Liver (tissue), 9 donors: ENCODE data around the gene CAPG. TPM values are rescaled to one million over a fixed set of nuclear protein-coding genes. Genes with fewer than 3 reads are reported as not detected.

Experiments used
- DNase-seq: peaks from one replicate; pipeline ENCODE4 v3.0.0-alpha.2; 2017; ENCODE audit warnings: low spot score
- H3K27ac ChIP-seq, 2 donors: one replicate each; pipeline ENCODE4 v1.7.0; 2013; ENCODE audit warnings: inconsistent platforms in 2 of 2, low read length in 2 of 2, control low read depth in 1 of 2, low read depth in 1 of 2, mild to moderate bottlenecking in 1 of 2
- H3K27me3 ChIP-seq, 4 donors: one replicate each; pipeline versions ENCODE4 v1.6.1 to v1.7.0; 2013; ENCODE audit warnings: low read length in 3 of 4, inconsistent platforms in 1 of 4, mild to moderate bottlenecking in 1 of 4, moderate library complexity in 1 of 4; ENCODE audit not compliant: control insufficient read depth in 4 of 4, insufficient read depth in 4 of 4
- H3K36me3 ChIP-seq, 4 donors: one replicate each; pipeline versions ENCODE4 v1.6.1 to v1.7.0; 2013; ENCODE audit warnings: low read length in 3 of 4, mild to moderate bottlenecking in 3 of 4, low read depth in 1 of 4, moderate library complexity in 1 of 4; ENCODE audit not compliant: control insufficient read depth in 4 of 4, insufficient read depth in 3 of 4
- H3K4me1 ChIP-seq, 4 donors: one replicate each; pipeline versions ENCODE4 v1.6.1 to v1.7.0; 2013; ENCODE audit warnings: low read length in 3 of 4, mild to moderate bottlenecking in 3 of 4, moderate library complexity in 1 of 4; ENCODE audit not compliant: control insufficient read depth in 4 of 4, insufficient read depth in 4 of 4
- H3K4me3 ChIP-seq, 3 donors: one replicate each; pipeline versions ENCODE4 v1.6.1 to v1.7.0; 2013; ENCODE audit warnings: low read length in 3 of 3, control low read depth in 1 of 3, low read depth in 1 of 3, mild to moderate bottlenecking in 1 of 3
- H3K9ac ChIP-seq, 2 donors: one replicate each; pipeline ENCODE4 v1.7.0; 2013; ENCODE audit warnings: low read length in 2 of 2, mild to moderate bottlenecking in 2 of 2, moderate library complexity in 2 of 2, control low read depth in 1 of 2, low read depth in 1 of 2
- H3K9me3 ChIP-seq, 4 donors: one replicate each; pipeline versions ENCODE4 v1.6.1 to v1.7.0; 2013; ENCODE audit warnings: low read length in 3 of 4; ENCODE audit not compliant: control insufficient read depth in 4 of 4
- EGR1 ChIP-seq, 2 donors: IDR thresholded peaks; 2 replicates each; pipeline ENCODE4 v1.6.1; 2016 to 2018; ENCODE audit warnings: antibody characterized with exemption in 2 of 2, low read depth in 2 of 2
- FOXA2 ChIP-seq: IDR thresholded peaks from 2 replicates; pipeline ENCODE4 v1.6.1; 2016; ENCODE audit warnings: antibody characterized with exemption
- GABPA ChIP-seq, 2 donors: IDR thresholded peaks in 1 of 2; conservative IDR thresholded peaks in 1 of 2; 2 replicates each; pipeline ENCODE4 v1.6.1; 2016; ENCODE audit warnings: antibody characterized with exemption in 2 of 2, mild to moderate bottlenecking in 1 of 2, moderate library complexity in 1 of 2
- HNF4A ChIP-seq, 2 donors: conservative IDR thresholded peaks; 2 replicates each; pipeline ENCODE4 v1.6.1; 2016; ENCODE audit warnings: antibody characterized with exemption in 2 of 2, mild to moderate bottlenecking in 2 of 2
- HNF4G ChIP-seq: IDR thresholded peaks from 2 replicates; pipeline ENCODE4 v1.6.1; 2016; ENCODE audit warnings: antibody characterized with exemption
- JUND ChIP-seq, 2 donors: IDR thresholded peaks; 2 replicates each; pipeline ENCODE4 v1.6.1; 2016; ENCODE audit warnings: antibody characterized with exemption in 2 of 2
- NR2F2 ChIP-seq: IDR thresholded peaks from 2 replicates; pipeline ENCODE4 v1.6.1; 2016; ENCODE audit warnings: antibody characterized with exemption
- RAD21 ChIP-seq, 2 donors: IDR thresholded peaks; 2 replicates each; pipeline ENCODE4 v1.6.1; 2016; ENCODE audit warnings: antibody characterized with exemption in 2 of 2, mild to moderate bottlenecking in 2 of 2
- REST ChIP-seq: IDR thresholded peaks from 2 replicates; pipeline ENCODE4 v1.6.1; 2016; ENCODE audit warnings: antibody characterized with exemption, mild to moderate bottlenecking
- SP1 ChIP-seq: IDR thresholded peaks from 2 replicates; pipeline ENCODE4 v1.6.1; 2018; ENCODE audit warnings: antibody characterized with exemption, mild to moderate bottlenecking
- TAF1 ChIP-seq: conservative IDR thresholded peaks from 2 replicates; pipeline ENCODE4 v1.6.1; 2016; ENCODE audit warnings: antibody characterized with exemption, mild to moderate bottlenecking
- WGBS: extraction: QIAGEN DNeasy Blood & Tissue Kit; methylation state at CpG from one replicate; pipeline ENCODE4 v1.1.7; 2013; 5-methylcytosine and 5-hydroxymethylcytosine counted together
- polyA plus RNA-seq, 2 donors: library from polyadenylated mRNA; stranded (reverse) in 1 of 2; unstranded in 1 of 2; fragments of 200-250 nt in 1 of 2; fragments of >200 nt in 1 of 2; fragmentation: Nextera tagmentation in 1 of 2; extraction: Ambion mirVana in 1 of 2; gene quantifications; one replicate each; pipeline versions ENCODE4 v1.2.1 to v1.2.3, GENCODE V29; 2013 to 2015
- total RNA-seq, 2 donors: library from RNA; depleted of rRNA; stranded (reverse); fragments of >200 nt; gene quantifications; one replicate each; pipeline ENCODE4 v1.2.3, GENCODE V29; 2014
- TF ChIP-seq, protein P1 (sequence below): IDR thresholded peaks from 2 replicates; pipeline ENCODE4 v1.6.1; 2016; ENCODE audit warnings: antibody characterized with exemption
- TF ChIP-seq, protein P2 (sequence below): IDR thresholded peaks from 2 replicates; pipeline ENCODE4 v1.6.1; 2016; ENCODE audit warnings: antibody characterized with exemption
- TF ChIP-seq, protein P3 (sequence below): fragments of 150-350 bp; IDR thresholded peaks from 2 replicates; pipeline ENCODE4 v1.5.1; 2017; ENCODE audit warnings: improper control_type of control experiment, low read depth, low read length; ENCODE audit not compliant: missing input control
- TF ChIP-seq, protein P4 (sequence below): IDR thresholded peaks from 2 replicates; pipeline ENCODE4 v1.6.1; 2016; ENCODE audit warnings: antibody characterized with exemption
- donor health status: healthy.
- donor health status: healthy.
- donor health status: healthy.
- donor health status: healthy.
- donor health status: healthy.

The CAPG gene
- total and polyA plus RNA-seq, 4 donors: 2.7 to 19.3 (median 5.2) TPM

DNA sequence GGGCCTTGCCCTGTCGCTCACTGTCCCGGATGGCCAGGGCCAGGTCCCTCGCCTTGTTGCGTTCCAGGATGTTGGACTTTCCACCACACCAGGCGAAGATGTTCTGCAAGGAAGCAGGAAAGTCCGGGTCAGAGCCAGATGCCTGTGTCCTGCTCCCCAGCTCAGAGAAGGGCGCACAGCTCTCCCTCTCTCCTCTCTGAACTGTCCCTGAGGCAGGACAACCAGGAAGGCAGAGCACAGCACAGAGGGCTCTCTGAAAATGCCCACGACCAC lies 11.0 kb downstream of the CAPG start:
- no peaks in the 10 kb centered on the region for H3K36me3 ChIP-seq
- H3K9me3 ChIP-seq: no peaks in the 10 kb centered on the region
- TF ChIP-seq, protein P1, sequence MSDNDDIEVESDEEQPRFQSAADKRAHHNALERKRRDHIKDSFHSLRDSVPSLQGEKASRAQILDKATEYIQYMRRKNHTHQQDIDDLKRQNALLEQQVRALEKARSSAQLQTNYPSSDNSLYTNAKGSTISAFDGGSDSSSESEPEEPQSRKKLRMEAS: no peak
- TF ChIP-seq EGR1 (IDR thresholded peaks at IDR 0.05; ENCODE audit: low read depth in 2 of 2): no peak
- TF ChIP-seq, protein P2, sequence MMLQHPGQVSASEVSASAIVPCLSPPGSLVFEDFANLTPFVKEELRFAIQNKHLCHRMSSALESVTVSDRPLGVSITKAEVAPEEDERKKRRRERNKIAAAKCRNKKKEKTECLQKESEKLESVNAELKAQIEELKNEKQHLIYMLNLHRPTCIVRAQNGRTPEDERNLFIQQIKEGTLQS: no peak
- no peak for TF ChIP-seq SP1
- TF ChIP-seq TAF1: no peak
- no peak for TF ChIP-seq HNF4A (conservative IDR thresholded peaks at IDR 0.05)
- TF ChIP-seq REST: no peak
- TF ChIP-seq RAD21 (IDR thresholded peaks at IDR 0.05): no peak
- TF ChIP-seq, protein P3, sequence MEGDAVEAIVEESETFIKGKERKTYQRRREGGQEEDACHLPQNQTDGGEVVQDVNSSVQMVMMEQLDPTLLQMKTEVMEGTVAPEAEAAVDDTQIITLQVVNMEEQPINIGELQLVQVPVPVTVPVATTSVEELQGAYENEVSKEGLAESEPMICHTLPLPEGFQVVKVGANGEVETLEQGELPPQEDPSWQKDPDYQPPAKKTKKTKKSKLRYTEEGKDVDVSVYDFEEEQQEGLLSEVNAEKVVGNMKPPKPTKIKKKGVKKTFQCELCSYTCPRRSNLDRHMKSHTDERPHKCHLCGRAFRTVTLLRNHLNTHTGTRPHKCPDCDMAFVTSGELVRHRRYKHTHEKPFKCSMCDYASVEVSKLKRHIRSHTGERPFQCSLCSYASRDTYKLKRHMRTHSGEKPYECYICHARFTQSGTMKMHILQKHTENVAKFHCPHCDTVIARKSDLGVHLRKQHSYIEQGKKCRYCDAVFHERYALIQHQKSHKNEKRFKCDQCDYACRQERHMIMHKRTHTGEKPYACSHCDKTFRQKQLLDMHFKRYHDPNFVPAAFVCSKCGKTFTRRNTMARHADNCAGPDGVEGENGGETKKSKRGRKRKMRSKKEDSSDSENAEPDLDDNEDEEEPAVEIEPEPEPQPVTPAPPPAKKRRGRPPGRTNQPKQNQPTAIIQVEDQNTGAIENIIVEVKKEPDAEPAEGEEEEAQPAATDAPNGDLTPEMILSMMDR: no peak
- TF ChIP-seq JUND (IDR thresholded peaks at IDR 0.05): no peak
- TF ChIP-seq NR2F2: no peak
- TF ChIP-seq GABPA (IDR thresholded peaks at IDR 0.05 in 1 of 2, conservative IDR thresholded peaks at IDR 0.05 in 1 of 2): no peak
- TF ChIP-seq, protein P4, sequence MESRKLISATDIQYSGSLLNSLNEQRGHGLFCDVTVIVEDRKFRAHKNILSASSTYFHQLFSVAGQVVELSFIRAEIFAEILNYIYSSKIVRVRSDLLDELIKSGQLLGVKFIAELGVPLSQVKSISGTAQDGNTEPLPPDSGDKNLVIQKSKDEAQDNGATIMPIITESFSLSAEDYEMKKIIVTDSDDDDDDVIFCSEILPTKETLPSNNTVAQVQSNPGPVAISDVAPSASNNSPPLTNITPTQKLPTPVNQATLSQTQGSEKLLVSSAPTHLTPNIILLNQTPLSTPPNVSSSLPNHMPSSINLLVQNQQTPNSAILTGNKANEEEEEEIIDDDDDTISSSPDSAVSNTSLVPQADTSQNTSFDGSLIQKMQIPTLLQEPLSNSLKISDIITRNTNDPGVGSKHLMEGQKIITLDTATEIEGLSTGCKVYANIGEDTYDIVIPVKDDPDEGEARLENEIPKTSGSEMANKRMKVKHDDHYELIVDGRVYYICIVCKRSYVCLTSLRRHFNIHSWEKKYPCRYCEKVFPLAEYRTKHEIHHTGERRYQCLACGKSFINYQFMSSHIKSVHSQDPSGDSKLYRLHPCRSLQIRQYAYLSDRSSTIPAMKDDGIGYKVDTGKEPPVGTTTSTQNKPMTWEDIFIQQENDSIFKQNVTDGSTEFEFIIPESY: no peak
- H3K27me3 ChIP-seq: no peaks in the 10 kb centered on the region
- peaks cover 0 to 2% (median 0%) of the 10 kb centered on the region in 4 donors for H3K4me1 ChIP-seq
- WGBS: 96% methylated on average over 8 of the region's 8 CpGs
- H3K27ac ChIP-seq: no peak overlapping the region
- H3K9ac ChIP-seq: no peak overlapping the region
- DNase-seq: no peak
- H3K4me3 ChIP-seq: no peak overlapping the region

DNA sequence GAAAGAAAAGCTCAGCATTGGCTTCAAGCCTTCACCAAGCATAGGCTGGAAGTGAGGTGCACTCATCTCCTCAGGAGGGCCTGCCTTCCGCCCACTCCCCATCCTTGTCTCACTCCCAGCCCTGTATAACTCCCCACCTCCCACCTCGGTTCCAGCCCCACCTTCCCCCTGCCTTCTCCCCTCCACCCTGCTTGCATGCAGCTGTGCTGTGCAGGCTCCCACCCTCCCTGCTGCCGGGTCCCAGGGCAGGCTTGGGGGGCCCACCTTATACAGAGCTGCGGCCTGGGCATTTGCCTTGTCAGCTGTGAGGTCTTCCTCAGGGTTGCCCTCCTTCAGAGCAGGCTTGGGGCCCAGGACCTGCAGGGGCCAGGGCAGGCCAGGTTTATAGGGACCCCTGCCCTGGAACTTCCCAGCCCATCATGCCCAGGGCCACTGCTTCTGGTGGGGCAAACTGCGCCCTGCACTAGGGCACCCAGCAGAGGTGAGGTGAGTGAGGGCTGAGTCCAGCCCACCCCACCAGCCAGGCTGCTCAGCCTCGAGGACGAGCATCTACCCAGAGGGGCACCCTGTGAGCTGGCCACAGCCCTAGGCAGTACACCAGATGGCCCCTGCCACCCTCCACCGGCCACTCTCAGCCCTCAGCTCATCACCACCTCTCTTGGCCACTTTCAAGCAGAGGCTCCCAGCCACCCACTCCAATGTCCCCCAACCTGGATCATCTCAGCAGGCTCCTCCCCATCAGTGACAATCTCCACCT lies 11.6 kb downstream of the CAPG start:
- H3K27me3 ChIP-seq: no peaks in the 10 kb centered on the region
- WGBS: 94% methylated on average over 8 of the region's 8 CpGs
- H3K36me3 ChIP-seq: no peaks in the 10 kb centered on the region
- H3K9ac ChIP-seq: no peak overlapping the region
- H3K4me3 ChIP-seq: no peak overlapping the region
- no peaks in the 10 kb centered on the region for H3K9me3 ChIP-seq
- no peak overlapping the region for H3K27ac ChIP-seq
- peaks cover 0 to 2% (median 0%) of the 10 kb centered on the region in 4 donors for H3K4me1 ChIP-seq
- no peak for DNase-seq
- TF ChIP-seq NR2F2 (no peak), HNF4A (conservative IDR thresholded peaks at IDR 0.05) (no peak), SP1 (no peak), FOXA2 (no peak), REST (no peak), TAF1 (no peak), JUND (IDR thresholded peaks at IDR 0.05) (no peak), HNF4G (no peak), RAD21 (IDR thresholded peaks at IDR 0.05) (no peak), GABPA (IDR thresholded peaks at IDR 0.05 in 1 of 2, conservative IDR thresholded peaks at IDR 0.05 in 1 of 2) (no peak), EGR1 (IDR thresholded peaks at IDR 0.05; ENCODE audit: low read depth in 2 of 2) (no peak)
- TF ChIP-seq, protein P1: no peak
- TF ChIP-seq, protein P2: no peak
- TF ChIP-seq, protein P4: no peak
